HepG2 (cell line): Measurements from ENCODE around the gene CD300LD.

Experiments
- ERF ChIP-seq: IDR thresholded peaks from 2 replicates; pipeline ENCODE4 v1.6.1; 2018; ENCODE audit warnings: missing biosample characterization, missing genetic modification reagents
- FUBP1 ChIP-seq: sonication (generic); formaldehyde crosslinking; IDR thresholded peaks from 2 replicates; pipeline ENCODE4 v1.5.1; 2020; ENCODE audit warnings: missing genetic modification reagents, mild to moderate bottlenecking, borderline replicate concordance
- GPN1 ChIP-seq: sonication (generic); formaldehyde crosslinking; IDR thresholded peaks from 2 replicates; pipeline ENCODE4 v1.5.1; 2020; ENCODE audit warnings: missing genetic modification reagents, borderline replicate concordance
- HCFC1 ChIP-seq: fragments of 150-350 bp; IDR thresholded peaks from 2 replicates; pipeline ENCODE4 v1.6.1; 2014; ENCODE audit warnings: low read depth, low read length
- PBX3 ChIP-seq: sonication (generic); formaldehyde crosslinking; IDR thresholded peaks from 2 replicates; pipeline ENCODE4 v1.8.1; 2023; ENCODE audit warnings: missing genetic modification reagents, inconsistent platforms, borderline replicate concordance
- PHF8 ChIP-seq: sonication (generic); formaldehyde crosslinking; IDR thresholded peaks from 2 replicates; pipeline ENCODE4 v1.5.0; 2020; ENCODE audit warnings: missing genetic modification reagents
- POLR2A ChIP-seq, 2 experiments: IDR thresholded peaks; 2 replicates each; pipeline ENCODE4 v1.6.1; 2011; ENCODE audit warnings: low read depth in 2 of 2, low read length in 2 of 2, mild to moderate bottlenecking in 1 of 2, moderate library complexity in 1 of 2; ENCODE audit not compliant: insufficient read depth in 1 of 2
- TERF1 ChIP-seq: sonication (generic); formaldehyde crosslinking; IDR thresholded peaks from 2 replicates; pipeline ENCODE4 v1.8.0; 2022; ENCODE audit warnings: mild to moderate bottlenecking, missing genetic modification reagents, moderate library complexity
- TIGD3 ChIP-seq: sonication (generic); formaldehyde crosslinking; IDR thresholded peaks from 2 replicates; pipeline ENCODE4 v1.5.1; 2020; ENCODE audit warnings: mild to moderate bottlenecking, missing genetic modification reagents, borderline replicate concordance
- ZBTB3 ChIP-seq: sonication (generic); formaldehyde crosslinking; IDR thresholded peaks from 2 replicates; pipeline ENCODE4 v1.4.0; 2020; ENCODE audit warnings: low read depth, mild to moderate bottlenecking, moderate library complexity, missing genetic modification reagents, borderline replicate concordance
- ZBTB49 ChIP-seq: sonication (generic); formaldehyde crosslinking; IDR thresholded peaks from 2 replicates; pipeline ENCODE4 v1.4.0; 2020; ENCODE audit warnings: missing genetic modification reagents, borderline replicate concordance
- ZNF12 ChIP-seq: sonication (generic); formaldehyde crosslinking; IDR thresholded peaks from 2 replicates; pipeline ENCODE4 v1.5.0; 2020; ENCODE audit warnings: missing genetic modification reagents
- ZNF24 ChIP-seq: fragments of 450-650 bp; IDR thresholded peaks from 2 replicates; pipeline ENCODE4 v1.6.1; 2017; ENCODE audit warnings: antibody characterized with exemption, mild to moderate bottlenecking
- ZNF879 ChIP-seq: sonication (generic); formaldehyde crosslinking; IDR thresholded peaks from 2 replicates; pipeline ENCODE4 v1.8.1; 2023; ENCODE audit warnings: missing genetic modification reagents

- TF ChIP-seq ZBTB3 (CRISPR knock-in tag) (no peak), ZNF12 (no peak), ZNF24 (no peak), FUBP1 (no peak), ZBTB49 (CRISPR knock-in tag) (no peak), HCFC1 (no peak), PHF8 (CRISPR knock-in tag) (no peak), ERF (no peak), TIGD3 (CRISPR knock-in tag) (no peak), TERF1 (CRISPR knock-in tag) (no peak), GPN1 (CRISPR knock-in tag) (no peak), PBX3 (CRISPR knock-in tag) (no peak), POLR2A (IDR thresholded peaks at IDR 0.05; ENCODE audit: insufficient read depth in 1 of 2, low read depth in 2 of 2, low read length in 2 of 2) (no peak), ZNF879 (CRISPR knock-in tag) (no peak)
These were observed 46.2 kb downstream of the CD300LD start, which contains the start of gene CD300C for GRCh38 chr17:74545843-74546230.
